ENCODE measurements around the gene PRRG3. TPM values are rescaled to one million over a fixed set of nuclear protein-coding genes. Genes with fewer than 3 reads are reported as not detected.

Gene PRRG3
- total RNA-seq, 2 experiments from 2014 or later: not detected

- no peaks in the 10 kb centered on the region for H3K4me1 Mint-ChIP-seq (ENCODE audit: low read depth)
- Histone ChIP-seq H3K27me3 (ENCODE audit: control insufficient read depth in 1 of 2, insufficient read depth in 2 of 2, low read length in 2 of 2) (no peaks in the 10 kb centered on the region), H3K36me3 (ENCODE audit: insufficient read depth, low read length) (no peaks in the 10 kb centered on the region), H3K4me1 (ENCODE audit: insufficient read depth, low read length) (no peaks in the 10 kb centered on the region), H3K27ac (ENCODE audit: low read depth in 1 of 2, low read length in 2 of 2) (no peak overlapping the region), H3K4me3 (ENCODE audit: low read length) (no peak overlapping the region), H3K9me3 (ENCODE audit: control insufficient read depth in 1 of 2, insufficient read depth in 1 of 2, low read length in 2 of 2) (no peaks in the 10 kb centered on the region)
- H3K9me3 Mint-ChIP-seq: no peaks in the 10 kb centered on the region
- no peak for ATAC-seq (ENCODE audit: poor library complexity)
- no peak overlapping the region for H3K27ac Mint-ChIP-seq
- intact Hi-C loops (cut with DNase I, micrococcal nuclease): no loop called here
- ChIA-PET CTCF (interaction anchor here (0.6 kb wide), 1 partner anchor 410 kb away, joined by 3 read pairs; no protein-coding TSS in a partner anchor), POLR2A (no interaction called here)
- TF ChIP-seq, protein P1, sequence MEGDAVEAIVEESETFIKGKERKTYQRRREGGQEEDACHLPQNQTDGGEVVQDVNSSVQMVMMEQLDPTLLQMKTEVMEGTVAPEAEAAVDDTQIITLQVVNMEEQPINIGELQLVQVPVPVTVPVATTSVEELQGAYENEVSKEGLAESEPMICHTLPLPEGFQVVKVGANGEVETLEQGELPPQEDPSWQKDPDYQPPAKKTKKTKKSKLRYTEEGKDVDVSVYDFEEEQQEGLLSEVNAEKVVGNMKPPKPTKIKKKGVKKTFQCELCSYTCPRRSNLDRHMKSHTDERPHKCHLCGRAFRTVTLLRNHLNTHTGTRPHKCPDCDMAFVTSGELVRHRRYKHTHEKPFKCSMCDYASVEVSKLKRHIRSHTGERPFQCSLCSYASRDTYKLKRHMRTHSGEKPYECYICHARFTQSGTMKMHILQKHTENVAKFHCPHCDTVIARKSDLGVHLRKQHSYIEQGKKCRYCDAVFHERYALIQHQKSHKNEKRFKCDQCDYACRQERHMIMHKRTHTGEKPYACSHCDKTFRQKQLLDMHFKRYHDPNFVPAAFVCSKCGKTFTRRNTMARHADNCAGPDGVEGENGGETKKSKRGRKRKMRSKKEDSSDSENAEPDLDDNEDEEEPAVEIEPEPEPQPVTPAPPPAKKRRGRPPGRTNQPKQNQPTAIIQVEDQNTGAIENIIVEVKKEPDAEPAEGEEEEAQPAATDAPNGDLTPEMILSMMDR (IDR thresholded peaks at IDR 0.05): no peak
- H3K27me3 Mint-ChIP-seq: no peaks in the 10 kb centered on the region
- no peak for DNase-seq
- H3K36me3 Mint-ChIP-seq (ENCODE audit: low read depth): no peaks in the 10 kb centered on the region
- H3K4me3 Mint-ChIP-seq: no peak overlapping the region
Observed at GRCh38 chrX:151703487-151703886, 8.2 kb downstream of the PRRG3 start.

GRCh38 chrX:151704041-151704663 is 8.9 kb downstream of the PRRG3 start:
- POLR2A ChIA-PET: no interaction called here
- Histone ChIP-seq H3K36me3 (ENCODE audit: insufficient read depth, low read length) (no peaks in the 10 kb centered on the region), H3K27me3 (ENCODE audit: control insufficient read depth in 1 of 2, insufficient read depth in 2 of 2, low read length in 2 of 2) (no peaks in the 10 kb centered on the region), H3K27ac (ENCODE audit: low read depth in 1 of 2, low read length in 2 of 2) (no peak overlapping the region), H3K4me1 (ENCODE audit: insufficient read depth, low read length) (no peaks in the 10 kb centered on the region), H3K4me3 (ENCODE audit: low read length) (no peak overlapping the region), H3K9me3 (ENCODE audit: control insufficient read depth in 1 of 2, insufficient read depth in 1 of 2, low read length in 2 of 2) (no peaks in the 10 kb centered on the region)
- no peaks in the 10 kb centered on the region for H3K36me3 Mint-ChIP-seq (ENCODE audit: low read depth)
- H3K27ac Mint-ChIP-seq: no peak overlapping the region
- no peaks in the 10 kb centered on the region for H3K4me1 Mint-ChIP-seq (ENCODE audit: low read depth)
- H3K4me3 Mint-ChIP-seq: no peak overlapping the region
- CTCF ChIA-PET: no interaction called here
- intact Hi-C loops (cut with DNase I, micrococcal nuclease): no loop called here
- H3K27me3 Mint-ChIP-seq: no peaks in the 10 kb centered on the region
- H3K9me3 Mint-ChIP-seq: no peaks in the 10 kb centered on the region
- TF ChIP-seq, protein P1 (IDR thresholded peaks at IDR 0.05): no peak
- ATAC-seq (ENCODE audit: poor library complexity): no peak
- no peak for DNase-seq

DNA sequence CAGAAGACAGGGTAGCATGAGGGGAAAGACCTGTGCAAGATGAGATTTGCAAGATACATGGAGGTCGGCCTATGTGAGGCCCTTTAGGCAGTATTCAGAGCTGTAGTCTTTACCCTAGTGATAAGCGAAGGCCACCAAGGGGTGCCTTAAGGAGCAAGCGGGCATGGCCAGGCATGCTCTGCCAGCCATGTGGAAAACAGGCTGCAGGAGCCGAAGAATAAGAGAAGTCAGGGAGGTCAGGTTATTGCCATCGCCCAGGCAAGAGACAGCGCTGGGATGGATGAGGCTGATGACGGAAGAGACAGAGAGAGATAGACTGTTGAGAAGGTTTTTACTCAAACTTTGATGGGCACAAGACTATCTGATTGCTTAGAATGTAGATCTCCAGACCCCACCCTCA is 13.6 kb downstream of the PRRG3 start:
- POLR2A ChIA-PET: no interaction called here
- no peaks in the 10 kb centered on the region for H3K36me3 ChIP-seq (ENCODE audit: insufficient read depth, low read length)
- ATAC-seq (ENCODE audit: poor library complexity) (no peak), DNase-seq (no peak)
- intact Hi-C loops (cut with DNase I, micrococcal nuclease): no loop called here
- H3K4me3 Mint-ChIP-seq: no peak overlapping the region
- H3K9me3 Mint-ChIP-seq: no peaks in the 10 kb centered on the region
- H3K4me1 ChIP-seq (ENCODE audit: insufficient read depth, low read length): no peaks in the 10 kb centered on the region
- H3K4me3 ChIP-seq (ENCODE audit: low read length): no peak overlapping the region
- no peak overlapping the region for H3K27ac ChIP-seq (ENCODE audit: low read depth in 1 of 2, low read length in 2 of 2)
- TF ChIP-seq, protein P1 (IDR thresholded peaks at IDR 0.05): no peak
- CTCF ChIA-PET: no interaction called here
- H3K27me3 ChIP-seq (ENCODE audit: control insufficient read depth in 1 of 2, insufficient read depth in 2 of 2, low read length in 2 of 2): no peaks in the 10 kb centered on the region
- H3K27me3 Mint-ChIP-seq: no peaks in the 10 kb centered on the region
- no peaks in the 10 kb centered on the region for H3K36me3 Mint-ChIP-seq (ENCODE audit: low read depth)
- H3K9me3 ChIP-seq (ENCODE audit: control insufficient read depth in 1 of 2, insufficient read depth in 1 of 2, low read length in 2 of 2): no peaks in the 10 kb centered on the region
- no peaks in the 10 kb centered on the region for H3K4me1 Mint-ChIP-seq (ENCODE audit: low read depth)
- no peak overlapping the region for H3K27ac Mint-ChIP-seq
